Measurements from ENCODE around the gene RXRG.
A peak's percentile ranks its signal among the peaks of the same experiment; 100 is the strongest.

The RXRG gene

DNA sequence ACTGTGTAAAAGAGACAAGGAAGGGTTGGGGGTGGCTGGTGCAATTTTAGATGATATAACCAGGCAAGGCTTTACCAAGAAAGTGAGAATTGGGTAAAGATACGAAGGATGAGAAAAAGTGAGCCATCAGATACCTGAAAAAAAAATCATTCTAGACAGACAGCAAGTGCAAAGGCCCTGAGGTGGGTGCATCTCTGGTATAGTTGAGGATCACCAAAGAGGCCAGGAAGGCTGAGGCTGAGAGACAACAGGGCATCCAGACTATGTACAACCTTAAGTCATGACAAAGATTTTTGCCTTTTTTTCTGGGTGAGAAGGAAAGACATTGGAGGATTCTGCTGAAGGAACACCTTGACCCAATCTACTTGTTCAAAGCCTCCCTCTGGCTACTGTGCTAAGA, 29.9 kb downstream of the RXRG start:
- TF ChIP-seq, protein P1, sequence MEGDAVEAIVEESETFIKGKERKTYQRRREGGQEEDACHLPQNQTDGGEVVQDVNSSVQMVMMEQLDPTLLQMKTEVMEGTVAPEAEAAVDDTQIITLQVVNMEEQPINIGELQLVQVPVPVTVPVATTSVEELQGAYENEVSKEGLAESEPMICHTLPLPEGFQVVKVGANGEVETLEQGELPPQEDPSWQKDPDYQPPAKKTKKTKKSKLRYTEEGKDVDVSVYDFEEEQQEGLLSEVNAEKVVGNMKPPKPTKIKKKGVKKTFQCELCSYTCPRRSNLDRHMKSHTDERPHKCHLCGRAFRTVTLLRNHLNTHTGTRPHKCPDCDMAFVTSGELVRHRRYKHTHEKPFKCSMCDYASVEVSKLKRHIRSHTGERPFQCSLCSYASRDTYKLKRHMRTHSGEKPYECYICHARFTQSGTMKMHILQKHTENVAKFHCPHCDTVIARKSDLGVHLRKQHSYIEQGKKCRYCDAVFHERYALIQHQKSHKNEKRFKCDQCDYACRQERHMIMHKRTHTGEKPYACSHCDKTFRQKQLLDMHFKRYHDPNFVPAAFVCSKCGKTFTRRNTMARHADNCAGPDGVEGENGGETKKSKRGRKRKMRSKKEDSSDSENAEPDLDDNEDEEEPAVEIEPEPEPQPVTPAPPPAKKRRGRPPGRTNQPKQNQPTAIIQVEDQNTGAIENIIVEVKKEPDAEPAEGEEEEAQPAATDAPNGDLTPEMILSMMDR (conservative IDR thresholded peaks at IDR 0.05; ENCODE audit: low read length): no peak
- no peak for DNase-seq (ENCODE audit: low read depth)
- no peak overlapping the region for H3K4me3 ChIP-seq (ENCODE audit: low read length)

DNA sequence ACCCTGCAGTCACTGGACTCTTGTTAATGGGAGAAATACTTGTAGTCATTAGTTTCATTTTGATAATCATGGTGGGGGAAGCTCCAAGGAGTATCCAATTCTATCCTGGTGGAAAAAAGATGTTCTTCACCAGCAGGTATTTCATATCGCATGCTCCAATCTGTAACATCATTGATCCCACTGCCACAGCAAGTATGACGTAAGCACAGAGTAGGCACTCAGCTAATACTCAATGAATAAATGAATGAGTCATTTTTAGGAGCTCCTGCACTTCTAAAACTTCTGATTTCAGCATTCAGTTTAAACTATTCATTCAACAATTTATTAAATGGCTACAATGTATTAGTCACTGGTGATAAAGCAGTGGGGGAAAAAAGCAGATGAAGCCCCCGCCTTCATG, 30.3 kb downstream of the RXRG start:
- TF ChIP-seq, protein P1 (conservative IDR thresholded peaks at IDR 0.05; ENCODE audit: low read length): no peak
- no peak for DNase-seq (ENCODE audit: low read depth)
- no peak overlapping the region for H3K4me3 ChIP-seq (ENCODE audit: low read length)

DNA sequence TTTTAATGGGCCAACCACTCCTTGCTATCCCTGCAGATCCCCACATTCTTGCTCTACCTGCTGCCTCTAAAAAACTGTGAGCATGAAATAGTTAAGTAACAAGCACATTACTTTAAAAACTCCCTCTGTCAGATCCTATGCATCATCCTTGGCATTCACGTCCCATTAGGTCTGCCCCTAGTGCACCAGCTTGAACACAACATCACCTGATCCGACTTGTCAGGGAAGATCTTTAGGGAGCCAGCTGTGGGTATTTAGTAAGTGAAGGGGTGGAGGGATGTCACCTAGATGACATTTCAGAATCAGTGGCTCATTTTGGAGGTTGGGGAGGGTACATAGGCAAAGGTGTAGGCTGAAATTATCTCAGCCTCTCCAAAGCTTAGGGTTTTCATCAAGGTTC, 33.5 kb downstream of the RXRG start:
- no peak overlapping the region for H3K4me3 ChIP-seq (ENCODE audit: low read length)
- DNase-seq (ENCODE audit: low read depth): no peak
- TF ChIP-seq, protein P1 (conservative IDR thresholded peaks at IDR 0.05; ENCODE audit: low read length): no peak

DNA sequence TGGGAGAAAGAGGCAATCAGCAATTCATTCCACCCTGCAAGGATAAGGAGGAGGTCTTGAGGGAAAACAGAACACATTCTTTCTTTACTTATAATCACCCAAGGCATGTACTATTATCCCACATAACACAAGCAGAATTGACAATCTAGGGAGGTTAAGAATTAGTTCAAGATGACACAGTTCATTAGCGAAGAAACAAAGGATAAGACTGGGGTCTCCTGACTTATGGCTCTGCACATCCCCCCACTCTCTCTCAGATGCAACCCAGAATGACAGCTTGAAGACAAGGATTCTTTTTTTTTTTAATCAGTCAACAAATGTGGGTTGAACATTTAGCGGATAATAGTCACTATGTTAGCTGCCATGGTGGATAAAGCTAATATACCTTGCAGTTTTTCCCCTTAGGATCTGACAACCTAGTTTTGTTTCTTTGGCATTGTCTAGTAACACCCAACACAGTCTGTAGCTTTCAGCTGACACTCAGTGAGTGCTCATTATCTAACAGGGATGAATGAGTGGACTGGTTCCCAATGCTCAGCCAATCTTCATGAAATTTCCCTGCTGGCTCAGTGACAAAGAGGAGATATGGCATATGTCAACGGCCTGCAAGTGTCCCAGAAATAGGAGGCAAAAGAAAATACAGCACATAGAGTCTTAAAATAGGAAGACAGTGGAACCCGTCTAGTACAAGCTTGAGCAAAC, 35.1 kb downstream of the RXRG start:
- H3K4me3 ChIP-seq (ENCODE audit: low read length): no peak overlapping the region
- no peak for DNase-seq (ENCODE audit: low read depth)
- TF ChIP-seq, protein P1 (conservative IDR thresholded peaks at IDR 0.05; ENCODE audit: low read length): no peak

DNA sequence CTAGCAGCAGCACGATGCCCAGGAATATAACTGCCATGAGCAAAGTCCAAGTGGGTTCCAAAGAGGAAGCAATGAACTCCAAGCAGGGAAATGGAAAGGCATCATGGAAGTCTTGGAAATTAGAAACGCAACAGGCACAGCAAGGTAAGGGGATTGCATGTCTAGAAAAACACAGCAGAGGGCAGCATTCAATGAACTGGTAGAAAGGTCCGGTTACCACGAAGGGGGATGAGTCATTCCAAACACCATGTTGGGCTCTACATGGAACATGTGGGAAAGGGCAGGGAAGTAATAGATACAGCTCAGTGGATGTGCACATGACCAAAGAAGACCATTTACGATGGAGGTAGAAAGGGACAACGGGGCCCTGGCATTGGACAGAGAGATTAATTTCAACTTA, 36.4 kb downstream of the RXRG start:
- H3K4me3 ChIP-seq (ENCODE audit: low read length): no peak overlapping the region
- DNase-seq (ENCODE audit: low read depth): peak; percentile 15
- TF ChIP-seq, protein P1 (conservative IDR thresholded peaks at IDR 0.05; ENCODE audit: low read length): 0 out of 2 replicates have a peak, but pooled peaks have one; percentile 25

DNA sequence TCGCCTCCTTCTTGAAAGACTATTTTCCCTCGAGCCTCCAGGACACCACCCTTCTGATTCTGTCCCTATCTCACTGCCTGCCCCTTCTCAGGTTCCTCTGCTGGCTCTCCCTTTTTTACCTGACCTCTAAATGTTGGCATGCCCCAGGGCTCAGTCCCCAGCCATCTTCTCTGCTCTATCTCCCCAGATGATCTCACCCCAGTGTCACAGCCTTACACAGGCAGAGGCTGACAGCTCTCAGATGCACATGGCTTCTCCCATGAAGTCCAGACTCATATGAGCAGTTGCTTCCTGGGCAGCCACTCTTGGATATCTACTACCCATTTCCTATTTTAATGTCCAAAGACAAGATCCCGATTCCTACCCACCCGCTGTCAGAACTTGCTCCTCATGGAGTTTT, 37.5 kb downstream of the RXRG start:
- no peak for DNase-seq (ENCODE audit: low read depth)
- TF ChIP-seq, protein P1 (conservative IDR thresholded peaks at IDR 0.05; ENCODE audit: low read length): no peak
- no peak overlapping the region for H3K4me3 ChIP-seq (ENCODE audit: low read length)

DNA sequence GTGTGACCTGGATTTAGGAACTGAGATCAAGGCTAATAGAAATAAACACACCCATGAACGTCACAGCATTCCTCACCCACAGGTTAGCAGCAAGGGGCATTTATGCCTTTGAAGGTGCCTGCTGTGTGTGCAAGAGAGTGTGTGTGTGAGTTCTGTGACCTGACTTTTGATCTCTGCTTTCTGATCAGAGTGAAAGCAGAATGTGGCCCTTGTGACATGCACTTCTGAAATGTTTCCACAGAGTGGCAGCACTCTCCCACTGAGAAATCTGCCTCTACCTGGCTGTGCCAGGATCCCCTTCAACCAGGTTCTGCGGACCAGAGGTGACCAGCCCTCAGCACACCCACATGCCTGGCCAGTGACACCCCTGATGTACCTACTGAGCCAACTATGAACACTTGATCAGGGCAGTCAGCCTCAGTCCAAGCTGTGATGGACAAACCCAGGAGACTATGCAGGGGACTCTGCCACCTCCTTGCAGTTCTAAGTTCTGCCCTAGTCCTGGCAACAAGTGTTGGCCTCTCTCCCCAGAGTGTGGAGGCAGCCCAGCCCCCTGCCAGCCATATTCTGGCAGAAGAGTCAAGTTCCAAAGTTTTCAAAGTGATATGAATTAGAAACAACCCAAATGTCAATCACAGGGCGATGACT, 41.0 kb downstream of the RXRG start:
- DNase-seq (ENCODE audit: low read depth): no peak
- H3K4me3 ChIP-seq (ENCODE audit: low read length): no peak overlapping the region
- TF ChIP-seq, protein P1 (conservative IDR thresholded peaks at IDR 0.05; ENCODE audit: low read length): peak; percentile 49

Data from AG10803 (cell line).